ENCODE data around the gene RBP7. TPM values are rescaled to one million over a fixed set of nuclear protein-coding genes. Genes with fewer than 3 reads are reported as not detected.

RBP7 gene
- total RNA-seq, result 1 to 10 TPM in 1 of 2 donors, under 1 TPM in 1; 0.89 to 3.4 TPM
- 1 to 10 TPM in 1 of 2 donors, not detected in 1; 1.9 TPM for polyA plus RNA-seq (ENCODE audit: insufficient read length in 2 of 2)
- long read RNA-seq, donor 1, partial matches to known transcripts, result 0 of 2 reads
- long read RNA-seq, donor 1, other reads (novel, unspliced or antisense), result 0 of 2 reads
- long read RNA-seq, donor 2, result 0 reads
- long read RNA-seq, donor 3, result 0 reads
- long read RNA-seq, donor 4, partial matches to known transcripts, result 0 of 1 reads
- long read RNA-seq, donor 4, other reads (novel, unspliced or antisense), result 0 of 1 reads

- H3K4me1 ChIP-seq (ENCODE audit: control insufficient read depth, insufficient read depth, low read length), result peaks cover 18% of the 10 kb centered on the region
- H3K4me3 ChIP-seq (ENCODE audit: low read depth, low read length), result no peak within 1 kb of the TSS
- H3K27ac ChIP-seq (ENCODE audit: low read depth, low read length), result no peak within 1 kb of the TSS
- DNase-seq (ENCODE audit: low read depth in 4 of 6, low spot score in 6 of 6), result no peak
- no peaks in the 10 kb centered on the region for H3K36me3 ChIP-seq (ENCODE audit: control insufficient read depth, insufficient read depth, low read length)
- H3K27me3 ChIP-seq (ENCODE audit: control insufficient read depth, insufficient read depth, low read length), result peaks cover 27% of the 10 kb centered on the region
- H3K9me3 ChIP-seq (ENCODE audit: control insufficient read depth, insufficient read depth, low read length), result no peaks in the 10 kb centered on the region
- 2% methylated on average over 63 of the region's 71 CpGs for WGBS (ENCODE audit: insufficient coverage)
These were observed at the start of gene RBP7 for GRCh38 chr1:9996624-9997582. RBP7 (plus strand) TSS chr1:9997228; CDS start chr1:9997259, 31 bp downstream.

- Histone ChIP-seq H3K27me3 (ENCODE audit: control insufficient read depth, insufficient read depth, low read length) (no peaks in the 10 kb centered on the region), H3K9me3 (ENCODE audit: control insufficient read depth, insufficient read depth, low read length) (no peaks in the 10 kb centered on the region), H3K36me3 (ENCODE audit: control insufficient read depth, insufficient read depth, low read length) (peaks cover 2% of the 10 kb centered on the region), H3K27ac (ENCODE audit: low read depth, low read length) (no peak overlapping the region), H3K4me1 (ENCODE audit: control insufficient read depth, insufficient read depth, low read length) (no peaks in the 10 kb centered on the region), H3K4me3 (ENCODE audit: low read depth, low read length) (no peak overlapping the region)
- WGBS (ENCODE audit: insufficient coverage), result 100% methylated on average over 2 of the region's 8 CpGs
- DNase-seq (ENCODE audit: low read depth in 4 of 6, low spot score in 6 of 6), result no peak
These were observed 39.3 kb upstream of the RBP7 start for GRCh38 chr1:9957726-9958125.

- Histone ChIP-seq H3K4me1 (ENCODE audit: control insufficient read depth, insufficient read depth, low read length) (no peaks in the 10 kb centered on the region), H3K27me3 (ENCODE audit: control insufficient read depth, insufficient read depth, low read length) (no peaks in the 10 kb centered on the region), H3K27ac (ENCODE audit: low read depth, low read length) (no peak overlapping the region), H3K9me3 (ENCODE audit: control insufficient read depth, insufficient read depth, low read length) (no peaks in the 10 kb centered on the region), H3K4me3 (ENCODE audit: low read depth, low read length) (no peak overlapping the region), H3K36me3 (ENCODE audit: control insufficient read depth, insufficient read depth, low read length) (peaks cover 2% of the 10 kb centered on the region)
- WGBS (ENCODE audit: insufficient coverage), result 40% methylated on average over 1 of the region's 4 CpGs
- no peak for DNase-seq (ENCODE audit: low read depth in 4 of 6, low spot score in 6 of 6)
These were observed 37.0 kb upstream of the RBP7 start for GRCh38 chr1:9960011-9960410.

- Histone ChIP-seq H3K4me1 (ENCODE audit: control insufficient read depth, insufficient read depth, low read length) (no peaks in the 10 kb centered on the region), H3K36me3 (ENCODE audit: control insufficient read depth, insufficient read depth, low read length) (peaks cover 2% of the 10 kb centered on the region), H3K9me3 (ENCODE audit: control insufficient read depth, insufficient read depth, low read length) (no peaks in the 10 kb centered on the region), H3K27ac (ENCODE audit: low read depth, low read length) (no peak overlapping the region), H3K27me3 (ENCODE audit: control insufficient read depth, insufficient read depth, low read length) (no peaks in the 10 kb centered on the region), H3K4me3 (ENCODE audit: low read depth, low read length) (no peak overlapping the region)
- DNase-seq (ENCODE audit: low read depth in 4 of 6, low spot score in 6 of 6), result no peak
- WGBS (ENCODE audit: insufficient coverage), result 74% methylated on average over 5 of the region's 12 CpGs
These were observed 36.1 kb upstream of the RBP7 start for GRCh38 chr1:9960706-9961562.

- Histone ChIP-seq H3K27ac (ENCODE audit: low read depth, low read length) (no peak overlapping the region), H3K4me1 (ENCODE audit: control insufficient read depth, insufficient read depth, low read length) (no peaks in the 10 kb centered on the region), H3K27me3 (ENCODE audit: control insufficient read depth, insufficient read depth, low read length) (no peaks in the 10 kb centered on the region), H3K4me3 (ENCODE audit: low read depth, low read length) (no peak overlapping the region), H3K9me3 (ENCODE audit: control insufficient read depth, insufficient read depth, low read length) (no peaks in the 10 kb centered on the region), H3K36me3 (ENCODE audit: control insufficient read depth, insufficient read depth, low read length) (peaks cover 5% of the 10 kb centered on the region)
- no peak for DNase-seq (ENCODE audit: low read depth in 4 of 6, low spot score in 6 of 6)
- WGBS (ENCODE audit: insufficient coverage), result 60% methylated on average over 1 of the region's 5 CpGs
These were observed 12.8 kb upstream of the RBP7 start for GRCh38 chr1:9984253-9984652.

GRCh38 chr1:9985001-9985400 is 12.0 kb upstream of the RBP7 start:
- H3K4me1 ChIP-seq (ENCODE audit: control insufficient read depth, insufficient read depth, low read length), result no peaks in the 10 kb centered on the region
- no peaks in the 10 kb centered on the region for H3K9me3 ChIP-seq (ENCODE audit: control insufficient read depth, insufficient read depth, low read length)
- no peak overlapping the region for H3K4me3 ChIP-seq (ENCODE audit: low read depth, low read length)
- peaks cover 8% of the 10 kb centered on the region for H3K36me3 ChIP-seq (ENCODE audit: control insufficient read depth, insufficient read depth, low read length)
- no peaks in the 10 kb centered on the region for H3K27me3 ChIP-seq (ENCODE audit: control insufficient read depth, insufficient read depth, low read length)
- DNase-seq (ENCODE audit: low read depth in 4 of 6, low spot score in 6 of 6), result no peak
- no peak overlapping the region for H3K27ac ChIP-seq (ENCODE audit: low read depth, low read length)
- 100% methylated on average over 1 of the region's 6 CpGs for WGBS (ENCODE audit: insufficient coverage)

- no peak overlapping the region for H3K27ac ChIP-seq (ENCODE audit: low read depth, low read length)
- WGBS (ENCODE audit: insufficient coverage), result 80% methylated on average over 5 of the region's 5 CpGs
- DNase-seq (ENCODE audit: low read depth in 4 of 6, low spot score in 6 of 6), result no peak
These were observed 7.3 kb upstream of the RBP7 start for GRCh38 chr1:9989773-9990172.

GRCh38 chr1:9990944-9991343 is 6.1 kb upstream of the RBP7 start:
- H3K4me1 ChIP-seq (ENCODE audit: control insufficient read depth, insufficient read depth, low read length), result no peaks in the 10 kb centered on the region
- no peaks in the 10 kb centered on the region for H3K9me3 ChIP-seq (ENCODE audit: control insufficient read depth, insufficient read depth, low read length)
- H3K27me3 ChIP-seq (ENCODE audit: control insufficient read depth, insufficient read depth, low read length), result no peaks in the 10 kb centered on the region
- no peak overlapping the region for H3K27ac ChIP-seq (ENCODE audit: low read depth, low read length)
- DNase-seq (ENCODE audit: low read depth in 4 of 6, low spot score in 6 of 6), result no peak
- peaks cover 3% of the 10 kb centered on the region for H3K36me3 ChIP-seq (ENCODE audit: control insufficient read depth, insufficient read depth, low read length)
- WGBS (ENCODE audit: insufficient coverage), result no CpG with 5 or more reads among the region's 2 CpGs
- H3K4me3 ChIP-seq (ENCODE audit: low read depth, low read length), result no peak overlapping the region

More at GRCh38 chr1:9989773-9990172, 7.3 kb upstream of the RBP7 start:
- Histone ChIP-seq H3K4me1 (ENCODE audit: control insufficient read depth, insufficient read depth, low read length) (no peaks in the 10 kb centered on the region), H3K4me3 (ENCODE audit: low read depth, low read length) (no peak overlapping the region), H3K27me3 (ENCODE audit: control insufficient read depth, insufficient read depth, low read length) (no peaks in the 10 kb centered on the region), H3K9me3 (ENCODE audit: control insufficient read depth, insufficient read depth, low read length) (no peaks in the 10 kb centered on the region), H3K36me3 (ENCODE audit: control insufficient read depth, insufficient read depth, low read length) (peaks cover 3% of the 10 kb centered on the region)

- peaks cover 17% of the 10 kb centered on the region for H3K27me3 ChIP-seq (ENCODE audit: control insufficient read depth, insufficient read depth, low read length)
- peaks cover 3% of the 10 kb centered on the region for H3K36me3 ChIP-seq (ENCODE audit: control insufficient read depth, insufficient read depth, low read length)
- no peak for DNase-seq (ENCODE audit: low read depth in 4 of 6, low spot score in 6 of 6)
- WGBS (ENCODE audit: insufficient coverage), result no CpG with 5 or more reads among the region's 5 CpGs
- no peaks in the 10 kb centered on the region for H3K9me3 ChIP-seq (ENCODE audit: control insufficient read depth, insufficient read depth, low read length)
- peaks cover 6% of the 10 kb centered on the region for H3K4me1 ChIP-seq (ENCODE audit: control insufficient read depth, insufficient read depth, low read length)
- H3K4me3 ChIP-seq (ENCODE audit: low read depth, low read length), result no peak overlapping the region
- H3K27ac ChIP-seq (ENCODE audit: low read depth, low read length), result no peak overlapping the region
These were observed 4.1 kb upstream of the RBP7 start for GRCh38 chr1:9992910-9993309.
